Activated naive CD8-positive, alpha-beta T cell treated with anti-CD3 and anti-CD28 coated beads for 36 hours (primary cell): ENCODE results near the gene RIN2. TPM values are rescaled to one million over a fixed set of nuclear protein-coding genes. Genes with fewer than 3 reads are reported as not detected.

Experiments used
- DNase-seq: peaks from one replicate; pipeline ENCODE4 v3.0.0; 2021
- H3K27ac Mint-ChIP-seq: one replicate; pipeline ENCODE4 v1.8.0; 2022; ENCODE audit warnings: mild to moderate bottlenecking, moderate library complexity, mixed read lengths
- H3K27me3 Mint-ChIP-seq: one replicate; pipeline ENCODE4 v1.8.0; 2022; ENCODE audit warnings: mild to moderate bottlenecking, mixed read lengths
- H3K36me3 Mint-ChIP-seq: one replicate; pipeline ENCODE4 v1.8.0; 2021; ENCODE audit warnings: mild to moderate bottlenecking, mixed read lengths
- H3K4me1 Mint-ChIP-seq: one replicate; pipeline ENCODE4 v1.8.0; 2021; ENCODE audit warnings: mixed read lengths
- H3K4me3 Mint-ChIP-seq: one replicate; pipeline ENCODE4 v1.8.0; 2022; ENCODE audit warnings: mild to moderate bottlenecking, moderate library complexity, mixed read lengths
- H3K9me3 Mint-ChIP-seq: one replicate; pipeline ENCODE4 v1.8.0; 2022; ENCODE audit warnings: mixed read lengths
- total RNA-seq, 2 experiments: library from RNA; stranded (reverse); gene quantifications; one replicate each; pipeline ENCODE4 v1.2.3, GENCODE V29; 2021

The RIN2 gene, protein sequence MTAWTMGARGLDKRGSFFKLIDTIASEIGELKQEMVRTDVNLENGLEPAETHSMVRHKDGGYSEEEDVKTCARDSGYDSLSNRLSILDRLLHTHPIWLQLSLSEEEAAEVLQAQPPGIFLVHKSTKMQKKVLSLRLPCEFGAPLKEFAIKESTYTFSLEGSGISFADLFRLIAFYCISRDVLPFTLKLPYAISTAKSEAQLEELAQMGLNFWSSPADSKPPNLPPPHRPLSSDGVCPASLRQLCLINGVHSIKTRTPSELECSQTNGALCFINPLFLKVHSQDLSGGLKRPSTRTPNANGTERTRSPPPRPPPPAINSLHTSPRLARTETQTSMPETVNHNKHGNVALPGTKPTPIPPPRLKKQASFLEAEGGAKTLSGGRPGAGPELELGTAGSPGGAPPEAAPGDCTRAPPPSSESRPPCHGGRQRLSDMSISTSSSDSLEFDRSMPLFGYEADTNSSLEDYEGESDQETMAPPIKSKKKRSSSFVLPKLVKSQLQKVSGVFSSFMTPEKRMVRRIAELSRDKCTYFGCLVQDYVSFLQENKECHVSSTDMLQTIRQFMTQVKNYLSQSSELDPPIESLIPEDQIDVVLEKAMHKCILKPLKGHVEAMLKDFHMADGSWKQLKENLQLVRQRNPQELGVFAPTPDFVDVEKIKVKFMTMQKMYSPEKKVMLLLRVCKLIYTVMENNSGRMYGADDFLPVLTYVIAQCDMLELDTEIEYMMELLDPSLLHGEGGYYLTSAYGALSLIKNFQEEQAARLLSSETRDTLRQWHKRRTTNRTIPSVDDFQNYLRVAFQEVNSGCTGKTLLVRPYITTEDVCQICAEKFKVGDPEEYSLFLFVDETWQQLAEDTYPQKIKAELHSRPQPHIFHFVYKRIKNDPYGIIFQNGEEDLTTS
- total RNA-seq, result not detected

DNA sequence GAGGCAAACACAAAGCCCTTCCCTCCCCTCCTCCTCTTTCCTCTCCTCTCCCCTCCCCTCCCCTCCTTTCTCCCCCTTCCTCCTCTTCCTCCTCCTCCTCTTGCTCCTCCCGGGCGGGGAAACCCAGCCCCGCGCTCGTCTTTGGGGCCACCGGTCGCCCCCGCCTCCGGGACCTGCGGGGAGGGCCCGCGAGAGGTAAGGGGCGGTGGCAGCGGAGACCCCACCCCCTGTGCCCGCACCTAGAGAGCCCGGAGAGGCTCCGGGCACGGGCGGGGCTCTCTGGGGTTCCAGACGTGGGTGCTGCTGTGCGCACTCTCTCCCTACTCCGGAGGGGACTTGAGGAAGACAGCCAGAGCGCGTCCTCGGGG lies at the start of gene RIN2:
Gene RIN2, plus strand, starts transcription at position 126 of the 368 bp plus-strand sequence. CDS start 131,344 bp downstream, outside the sequence.
- Mint-ChIP-seq H3K27ac (no peak within 1 kb of the TSS), H3K9me3 (no peaks in the 10 kb centered on the region), H3K27me3 (peaks cover 55% of the 10 kb centered on the region), H3K4me3 (peak within 1 kb of the TSS; percentile 52), H3K4me1 (peaks cover 2% of the 10 kb centered on the region), H3K36me3 (no peaks in the 10 kb centered on the region)
- no peak for DNase-seq

DNA sequence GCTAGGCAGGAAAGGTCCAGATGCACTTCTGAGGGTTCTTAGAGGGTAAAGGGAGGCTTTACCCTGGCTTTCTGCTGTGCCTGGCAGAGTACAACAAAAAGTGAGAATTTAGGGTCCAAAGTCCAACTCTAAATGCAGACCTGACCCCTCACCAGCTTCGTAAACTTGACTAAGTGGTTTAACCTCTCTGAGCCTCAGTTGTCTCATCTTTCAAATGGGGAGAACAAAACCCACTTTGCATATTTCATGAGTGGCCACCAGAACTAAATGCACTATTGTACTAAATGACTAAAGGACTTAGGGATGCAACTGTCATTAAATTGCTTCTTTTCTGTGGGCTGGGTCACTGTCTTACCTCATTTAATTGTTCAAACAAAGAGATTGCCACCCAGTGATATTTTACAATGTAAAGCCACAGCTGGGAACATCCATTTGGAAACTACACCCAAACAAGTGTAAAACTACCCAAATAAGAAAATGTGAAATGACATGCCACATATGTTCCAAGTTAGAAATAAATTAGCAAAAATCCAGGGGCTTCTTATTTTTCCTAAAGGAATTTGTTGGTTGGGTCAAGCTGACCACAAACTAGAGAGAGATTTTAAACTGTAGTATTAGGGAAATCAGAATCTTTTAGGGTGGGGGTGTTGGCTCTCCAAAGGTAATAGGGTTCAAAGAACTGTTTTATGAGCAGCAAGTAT lies 48.3 kb upstream of the RIN2 start:
- H3K27ac Mint-ChIP-seq, result no peak overlapping the region
- no peak overlapping the region for H3K4me3 Mint-ChIP-seq
- H3K27me3 Mint-ChIP-seq, result no peaks in the 10 kb centered on the region
- H3K4me1 Mint-ChIP-seq, result no peaks in the 10 kb centered on the region
- no peaks in the 10 kb centered on the region for H3K9me3 Mint-ChIP-seq
- no peak for DNase-seq
- no peaks in the 10 kb centered on the region for H3K36me3 Mint-ChIP-seq

DNA sequence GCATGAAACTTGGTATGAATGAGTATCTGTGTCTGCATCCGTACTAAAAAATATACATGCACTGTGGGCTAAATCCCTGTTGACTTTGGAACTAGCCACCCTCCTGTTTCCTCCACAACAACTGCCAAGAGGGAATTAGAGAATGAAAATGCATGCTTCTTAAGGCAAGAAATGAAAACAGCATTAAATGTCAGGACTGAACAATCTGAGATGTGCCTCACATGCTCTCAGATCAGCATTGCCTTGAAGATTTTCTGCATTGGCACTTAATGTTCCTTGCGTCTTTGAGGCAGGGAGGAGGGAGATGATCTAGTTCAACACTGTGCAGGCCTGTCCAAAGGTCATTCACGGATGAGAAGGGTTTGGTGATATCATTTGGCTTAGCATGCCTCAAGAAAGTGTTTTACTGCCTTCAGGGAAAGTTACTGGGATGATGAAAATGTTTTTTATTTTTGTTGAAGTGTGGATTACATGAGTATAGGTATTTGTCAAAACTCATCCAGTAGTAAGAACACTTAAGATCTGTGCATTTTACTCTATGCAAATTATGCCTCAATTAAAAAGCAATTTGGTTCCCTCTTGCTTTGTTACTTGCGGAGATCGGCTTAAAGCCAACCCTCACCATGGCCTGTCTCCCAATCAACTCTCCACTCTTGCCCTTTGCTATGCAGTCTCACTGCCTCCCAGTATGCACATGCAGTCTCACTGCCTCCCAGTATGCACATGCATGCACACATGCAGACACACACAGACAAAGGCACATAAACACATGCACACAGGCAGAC lies 47.5 kb upstream of the RIN2 start:
- no peak for DNase-seq
- Mint-ChIP-seq H3K9me3 (no peaks in the 10 kb centered on the region), H3K4me1 (no peaks in the 10 kb centered on the region), H3K4me3 (no peak overlapping the region), H3K27ac (no peak overlapping the region), H3K27me3 (no peaks in the 10 kb centered on the region), H3K36me3 (no peaks in the 10 kb centered on the region)

DNA sequence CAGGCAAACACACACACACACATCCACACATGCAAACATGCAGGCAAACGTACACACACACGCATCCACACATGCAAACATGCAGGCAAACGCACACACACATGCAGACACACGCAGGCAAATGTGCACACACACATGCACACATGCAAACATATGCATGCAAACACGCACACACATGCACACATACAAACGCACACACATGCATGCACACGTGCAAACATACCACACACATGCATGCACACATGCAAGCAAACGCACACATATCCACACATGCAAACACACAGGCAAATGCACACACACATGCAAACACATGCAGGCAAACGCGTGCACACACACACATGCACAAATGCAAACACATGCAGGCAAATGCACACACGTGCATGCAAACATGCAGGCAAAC lies 46.9 kb upstream of the RIN2 start:
- Mint-ChIP-seq H3K4me3 (no peak overlapping the region), H3K27me3 (no peaks in the 10 kb centered on the region), H3K27ac (no peak overlapping the region), H3K36me3 (no peaks in the 10 kb centered on the region), H3K9me3 (no peaks in the 10 kb centered on the region), H3K4me1 (no peaks in the 10 kb centered on the region)
- DNase-seq, result no peak

DNA sequence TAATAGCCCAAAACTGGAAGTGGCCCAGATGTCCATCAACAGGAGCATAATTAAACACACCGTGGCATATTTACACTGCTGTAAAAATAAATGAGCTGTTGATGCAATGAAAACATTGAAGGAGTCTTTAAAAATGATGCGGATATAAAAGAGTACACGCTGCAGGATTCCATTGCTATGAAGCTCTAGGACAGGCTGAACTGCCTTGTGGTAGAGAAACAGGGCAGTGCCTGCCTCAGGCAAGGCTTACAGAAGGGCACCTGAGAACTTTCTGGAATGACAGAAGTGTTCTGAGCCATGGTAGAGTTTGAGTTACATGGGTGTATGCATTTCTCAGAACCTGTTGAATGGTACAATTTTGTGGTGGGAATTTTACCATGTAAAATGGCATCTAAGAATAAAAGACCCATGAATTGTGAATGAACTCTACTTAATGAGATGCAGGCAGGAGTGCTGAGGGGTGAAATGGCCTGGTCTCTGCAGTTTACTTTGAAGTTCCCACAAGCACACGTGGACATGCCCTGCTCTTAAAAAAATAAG lies 45.3 kb upstream of the RIN2 start:
- Mint-ChIP-seq H3K27me3 (no peaks in the 10 kb centered on the region), H3K4me3 (no peak overlapping the region), H3K9me3 (no peaks in the 10 kb centered on the region), H3K27ac (no peak overlapping the region), H3K36me3 (no peaks in the 10 kb centered on the region), H3K4me1 (no peaks in the 10 kb centered on the region)
- no peak for DNase-seq

DNA sequence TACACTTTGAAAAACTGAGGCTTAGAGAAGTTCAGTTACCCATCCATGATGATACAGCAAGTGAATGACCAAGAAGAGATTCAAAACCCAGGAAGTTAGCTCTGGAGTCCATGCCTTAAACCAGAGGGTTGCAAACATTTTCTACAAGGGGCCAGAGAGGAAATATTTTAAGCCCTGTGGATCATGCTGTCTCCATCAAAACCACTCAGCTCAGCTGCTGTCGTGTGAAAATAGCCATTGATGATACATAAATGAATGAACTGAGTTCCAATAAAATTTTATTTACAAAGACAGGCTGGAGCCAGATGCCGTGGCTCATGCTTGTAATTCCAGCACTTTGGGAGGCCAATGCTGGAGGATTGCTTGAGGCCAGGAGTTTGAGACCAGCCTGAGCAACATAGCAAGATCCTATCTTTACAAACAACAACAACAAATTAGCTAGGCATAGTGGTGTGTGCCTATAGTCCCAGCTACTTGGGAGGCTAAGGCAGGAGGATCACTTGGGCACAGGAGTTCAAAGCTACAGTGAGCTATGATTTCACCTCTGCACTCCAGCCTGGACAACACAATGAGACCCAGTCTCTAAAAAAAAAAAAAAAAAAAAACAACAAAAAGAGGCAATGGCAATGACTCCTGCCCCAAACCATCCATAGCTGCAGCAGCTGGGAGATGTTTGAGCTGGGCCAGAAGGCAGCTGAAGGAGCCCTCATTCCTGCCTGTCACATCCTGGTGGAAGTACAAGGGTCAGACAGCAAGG lies 44.1 kb upstream of the RIN2 start:
- no peaks in the 10 kb centered on the region for H3K9me3 Mint-ChIP-seq
- H3K27ac Mint-ChIP-seq, result no peak overlapping the region
- no peaks in the 10 kb centered on the region for H3K4me1 Mint-ChIP-seq
- no peak for DNase-seq
- H3K27me3 Mint-ChIP-seq, result no peaks in the 10 kb centered on the region
- H3K4me3 Mint-ChIP-seq, result no peak overlapping the region
- H3K36me3 Mint-ChIP-seq, result no peaks in the 10 kb centered on the region

DNA sequence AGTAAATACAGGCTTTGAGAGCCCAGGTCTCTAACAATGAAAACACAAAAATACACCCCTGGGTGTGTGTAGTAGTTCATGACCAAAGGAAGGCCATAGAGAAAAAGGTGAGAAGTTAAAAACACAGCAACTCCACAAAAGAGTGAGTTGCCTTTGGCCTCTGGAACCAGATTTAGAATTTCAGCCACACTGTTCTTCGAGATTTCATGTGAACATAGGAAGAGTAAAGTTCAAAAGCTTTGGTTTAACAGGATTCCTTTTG lies 43.5 kb upstream of the RIN2 start:
- Mint-ChIP-seq H3K27me3 (no peaks in the 10 kb centered on the region), H3K4me3 (no peak overlapping the region), H3K9me3 (no peaks in the 10 kb centered on the region), H3K4me1 (no peaks in the 10 kb centered on the region), H3K27ac (no peak overlapping the region), H3K36me3 (no peaks in the 10 kb centered on the region)
- no peak for DNase-seq

DNA sequence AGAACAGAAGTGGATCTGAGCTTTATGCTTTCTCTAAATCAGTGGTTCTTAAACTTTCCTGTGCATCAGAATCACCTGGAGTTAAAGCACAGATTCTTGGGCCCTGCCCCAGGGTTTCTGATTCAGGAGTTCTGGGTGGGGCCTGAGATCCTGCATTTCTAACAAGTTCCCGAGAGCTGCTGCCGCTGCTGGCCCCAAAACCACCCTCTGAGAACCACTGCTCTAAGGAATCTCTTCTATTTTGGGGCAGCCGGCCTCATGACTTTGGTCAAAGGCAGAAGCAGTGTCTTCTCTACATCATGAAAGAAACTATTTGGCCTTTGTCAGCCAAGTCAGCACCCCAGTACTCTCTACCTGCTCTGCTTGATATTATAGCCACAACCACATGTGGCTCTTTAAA lies 42.1 kb upstream of the RIN2 start:
- H3K9me3 Mint-ChIP-seq, result no peaks in the 10 kb centered on the region
- no peaks in the 10 kb centered on the region for H3K27me3 Mint-ChIP-seq
- DNase-seq, result no peak
- H3K27ac Mint-ChIP-seq, result no peak overlapping the region
- H3K4me3 Mint-ChIP-seq, result no peak overlapping the region
- H3K36me3 Mint-ChIP-seq, result no peaks in the 10 kb centered on the region
- H3K4me1 Mint-ChIP-seq, result no peaks in the 10 kb centered on the region

DNA sequence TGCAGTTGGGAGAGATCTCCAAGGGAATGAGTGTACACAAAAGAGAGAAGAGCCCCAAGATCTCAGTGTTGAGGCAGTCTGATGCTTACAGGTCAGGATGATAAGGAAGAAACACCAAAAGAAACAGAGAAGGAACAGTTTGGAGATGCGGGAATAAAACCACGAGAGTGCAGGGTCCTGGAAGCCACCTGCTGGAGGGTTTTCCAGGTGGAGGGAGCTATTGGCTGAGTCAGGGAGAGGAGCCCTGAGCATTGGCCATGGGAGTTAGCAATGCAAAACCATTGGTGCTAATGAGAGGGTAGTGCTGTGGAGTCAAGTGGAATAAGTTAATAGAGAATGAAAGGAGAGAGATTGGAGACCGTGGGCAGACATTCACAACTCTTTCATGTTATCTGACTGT lies 39.2 kb upstream of the RIN2 start:
- H3K27me3 Mint-ChIP-seq, result no peaks in the 10 kb centered on the region
- no peaks in the 10 kb centered on the region for H3K36me3 Mint-ChIP-seq
- no peak overlapping the region for H3K27ac Mint-ChIP-seq
- no peak for DNase-seq
- H3K4me3 Mint-ChIP-seq, result no peak overlapping the region
- H3K4me1 Mint-ChIP-seq, result no peaks in the 10 kb centered on the region
- H3K9me3 Mint-ChIP-seq, result no peaks in the 10 kb centered on the region

DNA sequence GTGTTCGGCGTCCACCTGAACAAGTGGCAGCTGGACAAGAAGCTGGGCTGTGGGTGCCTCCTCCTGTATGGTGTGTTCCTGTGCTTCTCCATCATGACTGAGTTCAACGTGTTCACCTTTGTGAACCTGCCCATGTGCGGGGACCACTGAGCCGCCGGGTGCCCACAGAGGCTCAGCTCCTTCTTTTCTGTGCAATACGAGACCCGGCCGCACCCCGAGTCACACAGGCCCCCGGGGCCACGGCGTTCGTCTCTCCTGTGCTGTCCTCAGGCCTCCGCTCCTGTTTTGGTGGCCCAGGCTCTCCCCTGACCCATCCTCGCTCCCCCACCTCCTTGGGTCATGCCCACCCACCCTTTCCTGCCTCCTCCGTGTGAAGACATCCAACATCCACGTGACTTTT lies 37.1 kb upstream of the RIN2 start:
- no peaks in the 10 kb centered on the region for H3K36me3 Mint-ChIP-seq
- no peak for DNase-seq
- H3K4me3 Mint-ChIP-seq, result no peak overlapping the region
- no peak overlapping the region for H3K27ac Mint-ChIP-seq
- no peaks in the 10 kb centered on the region for H3K27me3 Mint-ChIP-seq
- H3K4me1 Mint-ChIP-seq, result no peaks in the 10 kb centered on the region
- H3K9me3 Mint-ChIP-seq, result no peaks in the 10 kb centered on the region

DNA sequence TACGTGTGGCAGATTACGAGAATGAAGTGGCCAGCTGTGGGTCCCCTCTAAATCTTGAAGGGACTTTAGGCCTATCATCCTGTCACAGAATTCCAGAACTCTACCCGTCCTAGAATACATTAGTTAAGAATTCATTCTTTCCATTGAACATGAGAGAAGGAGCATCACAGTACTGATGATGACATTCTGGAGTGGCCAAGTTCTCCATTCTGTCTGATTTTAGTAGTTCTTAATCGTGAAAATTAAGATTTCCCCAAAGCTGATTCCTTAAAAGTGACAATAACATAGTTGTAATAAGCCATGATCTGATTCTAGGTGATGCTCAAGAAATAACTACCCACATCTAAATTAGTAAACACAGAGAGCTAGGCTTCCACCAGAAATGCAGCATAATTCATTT lies 35.0 kb upstream of the RIN2 start:
- H3K4me3 Mint-ChIP-seq, result no peak overlapping the region
- DNase-seq, result no peak
- H3K27me3 Mint-ChIP-seq, result no peaks in the 10 kb centered on the region
- H3K36me3 Mint-ChIP-seq, result no peaks in the 10 kb centered on the region
- no peaks in the 10 kb centered on the region for H3K4me1 Mint-ChIP-seq
- H3K27ac Mint-ChIP-seq, result no peak overlapping the region
- no peaks in the 10 kb centered on the region for H3K9me3 Mint-ChIP-seq

DNA sequence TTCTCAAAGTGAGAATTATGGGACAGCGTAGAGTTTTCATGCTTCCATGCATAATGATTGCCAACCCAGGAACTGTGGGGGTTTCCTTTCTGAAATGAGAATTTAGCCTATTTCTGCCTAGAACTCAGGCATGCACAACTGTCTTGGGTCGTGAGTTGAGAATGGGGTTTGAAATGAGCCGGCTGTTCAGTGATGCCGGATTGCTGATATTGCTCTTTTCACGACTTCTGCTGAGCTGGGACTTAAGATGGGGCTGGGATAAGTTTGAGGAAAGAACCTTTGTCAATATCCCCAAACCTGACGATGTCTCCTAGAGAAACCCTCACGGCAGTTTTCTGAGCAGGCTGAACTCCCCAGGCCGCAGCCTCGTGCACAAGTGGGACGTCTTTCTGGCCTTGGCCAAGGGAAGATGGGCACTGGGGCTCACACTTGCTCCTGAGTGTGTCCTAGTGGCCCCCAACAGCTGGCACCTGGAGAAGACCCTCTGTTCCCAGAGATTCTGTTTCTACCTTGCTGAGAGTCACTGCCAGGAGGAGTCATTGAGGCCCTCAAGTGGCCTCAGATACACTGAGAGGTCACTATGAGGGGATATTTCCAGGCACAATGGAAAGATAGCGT lies 34.1 kb upstream of the RIN2 start:
- Mint-ChIP-seq H3K36me3 (no peaks in the 10 kb centered on the region), H3K27ac (no peak overlapping the region), H3K9me3 (no peaks in the 10 kb centered on the region), H3K4me1 (no peaks in the 10 kb centered on the region), H3K4me3 (no peak overlapping the region), H3K27me3 (no peaks in the 10 kb centered on the region)
- DNase-seq, result no peak

DNA sequence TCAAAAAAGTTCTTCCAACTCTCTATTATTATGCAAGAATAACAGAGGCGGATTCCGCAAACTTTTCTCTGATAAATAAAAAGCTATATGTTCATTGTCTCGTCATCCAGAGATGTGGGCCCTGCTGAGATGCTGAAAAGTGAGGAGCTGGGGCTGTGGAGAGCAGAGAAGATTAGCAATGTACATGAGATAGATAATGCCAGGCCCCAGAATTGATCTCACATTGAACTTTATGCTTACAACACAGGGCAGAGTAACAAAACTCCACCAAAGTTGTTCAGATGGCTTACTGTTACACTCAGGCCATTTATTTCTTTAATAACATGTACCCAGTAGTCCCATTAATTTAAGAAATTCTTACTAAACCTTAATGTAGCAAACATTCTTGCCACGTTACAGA lies 32.7 kb upstream of the RIN2 start:
- no peaks in the 10 kb centered on the region for H3K4me1 Mint-ChIP-seq
- no peak for DNase-seq
- H3K36me3 Mint-ChIP-seq, result no peaks in the 10 kb centered on the region
- H3K4me3 Mint-ChIP-seq, result no peak overlapping the region
- no peaks in the 10 kb centered on the region for H3K27me3 Mint-ChIP-seq
- H3K9me3 Mint-ChIP-seq, result no peaks in the 10 kb centered on the region
- no peak overlapping the region for H3K27ac Mint-ChIP-seq
